GM18508 (cell line): Measurements from ENCODE around the gene ROGDI.

Experiments used
- ATAC-seq: cut with Tn5 transposase; IDR thresholded peaks from one replicate; pipeline ENCODE4 v1.9.1; 2021; ENCODE audit warnings: moderate number of reproducible peaks; ENCODE audit not compliant: insufficient read depth, unreplicated experiment

Gene ROGDI

DNA sequence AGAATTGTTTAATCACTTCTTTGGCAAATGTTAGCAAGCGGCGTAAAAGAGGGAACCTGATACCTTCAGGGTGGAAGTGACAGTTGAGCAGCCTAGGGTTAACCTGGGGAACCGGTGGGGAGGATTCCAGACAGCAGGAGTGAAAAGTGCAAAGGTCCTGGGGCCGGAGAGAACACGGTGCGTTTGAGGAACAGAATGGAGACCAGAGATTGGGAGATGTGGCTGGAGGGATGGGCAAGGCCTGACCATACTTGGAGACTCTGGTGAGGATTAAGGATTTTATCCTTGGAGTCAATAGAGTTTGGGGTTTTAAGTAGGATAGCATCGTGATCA, 33.2 kb downstream of the ROGDI start:
- no peak for ATAC-seq

GRCh38 chr16:4768549-4769305, 33.7 kb downstream of the ROGDI start:
- ATAC-seq: peak; percentile 37

DNA sequence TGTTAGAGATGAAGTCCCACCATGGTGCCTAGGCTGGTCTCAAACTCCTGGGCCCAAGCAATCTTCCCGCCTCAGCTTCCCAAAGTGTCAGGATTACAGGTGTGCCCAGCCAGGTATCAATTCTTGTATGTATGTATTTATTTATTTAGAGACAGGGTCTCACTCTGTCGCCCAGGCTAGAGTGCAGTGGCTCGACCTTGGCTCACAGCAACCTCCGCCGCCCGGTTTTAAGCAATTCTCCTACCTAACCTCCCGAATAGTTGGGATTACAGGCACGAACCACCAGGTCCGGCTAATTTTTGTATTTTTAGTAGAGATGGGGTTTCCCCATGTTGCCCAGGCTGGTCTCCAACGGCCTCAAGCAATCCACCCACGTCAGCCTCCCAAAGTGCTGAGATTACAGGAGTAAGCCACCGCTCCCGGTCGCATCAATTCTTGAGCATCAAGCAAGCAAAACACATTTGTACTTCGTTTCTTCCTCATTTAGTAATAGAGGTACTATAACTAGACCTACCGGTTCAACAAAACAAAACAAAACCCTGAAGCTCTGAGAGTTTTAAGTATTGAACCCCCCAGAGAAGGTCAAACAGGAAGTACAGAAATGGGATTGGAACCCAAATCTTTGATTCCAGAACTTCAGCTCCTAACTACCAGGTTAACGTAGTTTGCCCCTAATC, 34.4 kb downstream of the ROGDI start:
- ATAC-seq: no peak

GRCh38 chr16:4766875-4767628, 35.4 kb downstream of the ROGDI start, which contains the start of gene ZNF500:
Gene ZNF500 (minus strand): TSS chr16:4767162. CDS start chr16:4765978, 1,184 bp downstream.
- peak; percentile 60 for ATAC-seq

DNA sequence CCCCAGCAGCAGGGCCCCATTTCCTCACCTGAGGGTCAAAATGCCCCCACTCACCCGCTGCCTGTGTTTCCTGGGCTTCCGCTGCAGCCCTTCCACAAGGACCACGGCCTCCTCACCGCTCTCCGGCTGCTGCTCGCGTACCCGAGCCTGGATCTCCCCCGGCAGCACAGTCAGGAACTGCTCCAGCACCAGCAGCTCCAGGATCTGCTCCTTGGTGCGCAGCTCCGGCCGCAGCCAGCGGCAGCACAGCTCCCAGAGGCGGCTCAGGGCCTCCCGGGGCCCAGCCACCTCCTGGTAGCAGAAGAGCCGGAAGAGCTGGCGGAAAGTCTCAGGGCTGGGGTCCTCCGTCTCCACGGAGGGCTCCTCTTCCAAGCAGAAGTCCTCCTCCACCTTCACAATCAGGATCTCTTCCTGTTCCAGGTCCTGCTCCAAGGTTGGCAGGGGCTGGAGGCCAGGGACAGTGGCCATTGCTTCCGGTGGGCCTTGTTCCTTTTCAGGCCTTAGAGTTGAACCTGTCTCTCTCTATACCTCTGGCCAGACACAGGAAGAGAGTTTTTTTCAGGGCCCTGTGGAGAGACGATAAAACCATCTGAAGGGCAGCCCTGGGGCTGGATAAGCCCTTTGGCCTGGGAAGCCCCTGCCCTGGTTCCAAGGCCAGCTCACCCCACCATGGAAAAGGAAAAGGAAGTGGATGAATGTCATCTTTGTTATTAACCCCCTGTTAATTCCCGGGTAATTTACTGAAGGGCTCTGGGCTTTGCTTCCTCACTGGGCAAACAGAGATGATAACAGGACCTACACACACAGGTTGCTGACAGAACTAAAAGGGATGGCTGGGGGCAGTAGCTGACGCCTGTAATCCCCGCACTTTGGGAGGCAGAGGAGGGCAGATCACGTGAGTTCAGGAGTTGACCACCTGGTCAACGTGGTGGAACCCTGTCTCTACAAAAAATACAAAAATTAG, 36.6 kb downstream of the ROGDI start:
- ATAC-seq: no peak

DNA sequence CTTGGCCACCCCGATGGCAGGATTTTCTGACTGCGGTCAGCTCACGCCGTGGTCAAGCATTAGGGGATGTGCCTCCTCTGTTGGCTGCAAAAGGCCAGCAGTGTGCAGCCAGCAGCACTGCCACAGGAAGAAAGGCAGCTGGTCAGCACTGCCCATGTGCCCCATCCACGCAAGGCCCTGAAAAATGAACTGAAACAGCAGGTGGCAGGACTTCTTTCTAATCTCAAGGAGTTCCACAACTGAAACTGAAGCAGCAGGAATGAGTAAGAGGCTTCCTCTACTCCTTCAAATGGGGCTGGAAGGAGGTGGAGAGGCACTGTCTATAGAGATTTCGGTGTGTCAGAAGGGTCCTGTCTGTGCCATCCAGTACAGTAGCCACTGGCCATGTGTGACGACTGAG, 38.6 kb downstream of the ROGDI start:
- ATAC-seq: no peak

- no peak for ATAC-seq
Measured at GRCh38 chr16:4762205-4762604, 40.2 kb downstream of the ROGDI start.

DNA sequence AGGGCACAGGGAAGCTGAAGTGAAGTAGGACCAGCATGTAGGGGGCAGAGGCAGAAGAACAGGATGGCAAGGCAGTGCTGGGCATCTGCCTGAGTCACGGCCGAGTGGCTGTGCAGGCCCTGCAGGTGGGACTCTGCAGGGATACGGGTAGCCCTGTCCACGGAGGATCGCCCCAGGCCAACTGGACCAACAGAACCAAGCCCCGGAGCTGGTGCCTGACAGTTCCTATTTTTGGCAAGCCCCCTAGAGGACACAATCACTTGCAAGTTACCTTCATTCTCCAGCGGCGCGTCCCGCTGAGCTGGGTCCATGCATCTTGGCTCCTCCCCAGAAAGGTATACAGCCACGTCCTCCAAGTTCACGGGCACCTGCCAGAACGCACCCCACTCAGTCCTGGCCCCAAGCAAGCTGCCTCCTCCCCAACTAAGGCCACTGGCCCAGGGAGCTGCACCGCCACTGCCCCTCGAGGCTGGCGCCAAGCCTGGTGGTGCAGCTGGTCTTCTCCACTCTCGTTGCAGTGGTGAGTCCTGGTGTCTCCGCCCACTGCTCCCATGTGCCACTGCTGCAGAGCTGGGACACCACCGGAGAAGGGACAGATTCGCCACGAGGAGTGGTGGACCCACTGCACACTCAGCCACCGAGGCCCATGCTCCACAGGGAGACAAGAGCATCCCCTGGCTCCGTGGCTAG, 42.1 kb downstream of the ROGDI start:
- no peak for ATAC-seq

DNA sequence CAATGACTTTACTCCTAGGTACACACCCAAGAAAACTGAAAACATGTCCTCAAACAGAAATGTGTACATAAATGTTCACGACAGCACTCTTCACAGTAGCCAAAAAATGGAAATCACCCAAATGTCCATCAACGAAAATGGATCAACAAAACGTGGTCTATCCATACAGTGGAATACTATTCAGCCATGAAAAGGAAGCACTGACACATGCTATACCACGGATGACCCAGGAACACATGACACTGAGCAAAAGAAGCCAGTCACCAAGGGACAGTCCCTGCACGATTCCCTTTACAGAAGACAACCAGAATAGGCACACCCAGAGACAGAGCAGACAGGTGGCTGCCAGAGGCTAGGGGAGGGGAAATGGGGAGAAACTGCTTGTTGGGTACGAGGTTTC, 46.7 kb downstream of the ROGDI start:
- ATAC-seq: no peak

DNA sequence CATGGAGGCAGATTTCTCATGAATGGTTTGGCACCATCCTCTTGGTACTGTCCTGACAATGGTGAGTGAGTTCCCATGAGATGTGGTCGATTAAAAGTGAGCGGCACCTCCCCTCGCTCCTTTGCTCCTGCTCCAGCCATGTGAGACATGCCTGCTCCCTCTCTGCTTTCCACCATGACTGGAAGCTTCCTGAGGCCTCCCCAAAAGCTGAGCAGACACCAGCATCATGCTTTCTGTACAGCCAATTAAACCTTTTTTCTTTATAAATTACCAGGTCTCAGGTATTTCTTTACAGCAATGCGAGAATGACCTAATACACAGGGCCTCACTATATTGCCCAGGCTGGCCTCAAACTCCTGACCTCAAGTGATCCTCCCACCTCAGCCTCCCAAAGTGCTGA, 47.6 kb downstream of the ROGDI start:
- ATAC-seq: no peak

DNA sequence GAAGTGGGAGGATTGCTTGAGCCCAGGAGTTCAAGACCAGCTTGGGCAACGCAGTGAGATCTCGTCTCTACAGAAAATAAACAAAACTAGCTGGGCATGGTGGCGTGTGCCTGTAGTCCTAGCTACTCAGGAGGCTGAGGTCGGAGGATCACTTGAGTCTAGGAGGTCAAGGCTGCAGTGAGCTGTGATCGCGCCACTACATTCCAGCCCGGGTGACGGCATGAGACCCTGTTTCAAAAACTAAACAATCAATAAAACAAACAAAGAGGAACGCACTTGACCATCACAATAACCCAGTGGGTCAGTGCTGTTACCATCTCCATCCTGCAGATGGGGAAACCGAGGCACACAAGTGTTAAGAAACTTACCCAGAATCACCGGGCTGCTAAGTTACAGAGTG, 49.2 kb downstream of the ROGDI start:
- ATAC-seq: no peak

DNA sequence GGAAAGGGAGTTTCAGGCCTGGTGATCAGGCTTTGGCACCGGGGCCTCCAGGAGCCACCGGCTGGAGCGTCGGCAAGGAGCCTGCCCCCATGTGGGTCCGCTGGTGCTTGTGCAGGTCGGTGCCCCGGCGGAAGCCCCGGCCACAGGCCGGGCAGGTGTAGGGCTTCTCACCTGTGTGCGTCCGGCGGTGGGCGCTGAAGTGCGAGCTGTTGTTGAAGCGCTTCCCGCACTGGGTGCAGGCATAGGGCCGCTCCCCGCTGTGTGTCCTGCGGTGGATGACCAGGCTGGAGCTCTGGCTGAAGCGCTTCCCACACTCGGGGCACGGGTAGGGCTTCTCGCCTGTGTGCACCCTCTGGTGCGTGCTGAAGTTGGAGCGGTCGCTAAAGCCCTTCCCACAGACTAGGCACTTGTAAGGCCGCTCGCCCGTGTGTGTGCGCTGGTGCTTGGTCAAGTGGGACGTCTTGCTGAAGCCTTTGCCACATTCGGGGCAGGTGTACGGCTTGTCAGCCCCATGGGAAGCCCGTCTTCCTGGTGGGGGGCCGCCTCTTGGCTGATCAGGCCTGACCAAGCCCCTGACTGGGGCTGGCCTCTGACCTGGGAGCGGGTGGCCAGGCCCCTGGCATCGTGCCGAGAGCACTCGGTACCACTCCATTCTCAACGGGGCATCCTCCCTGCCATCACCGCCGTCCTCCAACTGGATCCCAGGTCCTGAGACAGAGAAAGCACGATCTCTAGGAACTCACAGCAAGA, 49.9 kb downstream of the ROGDI start:
- no peak for ATAC-seq

- no peak for ATAC-seq
Measured at GRCh38 chr16:4750896-4751295, 51.5 kb downstream of the ROGDI start.

GRCh38 chr16:4749700-4750257, 52.7 kb downstream of the ROGDI start:
- ATAC-seq: no peak

GRCh38 chr16:4748682-4749411, 53.6 kb downstream of the ROGDI start:
- no peak for ATAC-seq

DNA sequence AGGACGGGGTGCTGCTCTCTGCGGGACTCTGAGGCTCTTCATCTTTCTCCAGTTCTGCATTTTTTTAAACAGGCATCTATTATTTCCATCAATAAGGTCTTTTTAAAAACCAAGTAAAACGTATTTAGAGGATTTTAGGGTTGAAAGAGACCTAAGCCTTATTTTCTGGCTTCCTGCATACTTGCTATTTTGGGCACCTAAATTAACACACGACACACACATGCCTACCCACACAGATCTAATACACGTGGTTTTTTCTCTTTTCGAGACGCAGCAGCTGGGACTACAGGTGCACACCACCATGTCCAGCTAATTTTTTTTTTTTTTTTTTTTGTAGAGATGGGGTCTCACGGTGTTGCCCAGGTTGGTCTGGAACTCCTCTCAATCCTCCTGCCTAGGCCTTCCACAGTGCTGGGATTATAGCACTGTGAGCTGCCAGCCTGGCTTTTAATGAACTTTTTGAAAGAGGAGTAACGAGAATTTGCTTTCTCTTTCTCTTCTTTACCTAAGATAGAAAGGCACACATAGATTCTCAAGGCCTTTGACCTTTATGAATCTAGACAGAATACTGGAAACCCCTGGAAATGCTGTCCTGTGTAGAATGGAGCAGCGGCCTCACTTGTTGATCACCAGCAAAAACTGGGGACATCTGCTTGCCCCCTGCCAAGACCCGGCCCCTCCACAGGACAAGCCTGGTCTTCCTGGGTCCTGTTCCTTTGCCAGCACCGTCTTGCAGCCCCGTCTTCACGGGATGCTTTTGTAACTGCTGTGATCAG, 54.3 kb downstream of the ROGDI start:
- no peak for ATAC-seq

GRCh38 chr16:4746991-4747574, 55.4 kb downstream of the ROGDI start:
- no peak for ATAC-seq
